Left ventricle myocardium superior (tissue), 1 donor: Measurements from ENCODE around the gene PPP1R10. TPM values are rescaled to one million over a fixed set of nuclear protein-coding genes. Genes with fewer than 3 reads are reported as not detected.
"Not testable (repeated sequence)": the region's sequence is repeated elsewhere in the genome, so short reads cannot be mapped to it uniquely, and the experiment has no call there.

Experiments
- ATAC-seq: fragments of 200-7000 bp; cut with Tn5 transposase; one replicate; pipeline ENCODE4 v1.9.1; 2020; ENCODE audit warnings: mild to moderate bottlenecking, moderate library complexity
- DNase-seq: peaks from one replicate; pipeline ENCODE4 v3.0.0-alpha.2; 2020
- intact Hi-C: fragments of 100-400 bp; cut with micrococcal nuclease; formaldehyde crosslinking; loops from one replicate; pipeline ENCODE4 v1.11.0; 2022
- total RNA-seq: library from RNA; stranded (reverse); fragmentation: NEBNext Ultra II Directional; extraction: Animal tissue kit (Norgen Biotek cat#: 25700); gene quantifications from one replicate; pipeline ENCODE4 v1.2.1, GENCODE V29; 2021
- donor health status: DM: no; HTN: yes; CAD: no; lungs with severe emphysema.

PPP1R10 gene
- total RNA-seq, 1 donor from 2014 or later: 32.7 TPM

- intact Hi-C loops: no loop called here
- no peak for DNase-seq
- peak; percentile 5 for ATAC-seq
These were observed 15.0 kb downstream of the PPP1R10 start for GRCh38 chr6:30601815-30602641.

- DNase-seq (no peak), ATAC-seq (peak; percentile 5)
- intact Hi-C loops: no loop called here
These were observed 15.6 kb downstream of the PPP1R10 start for GRCh38 chr6:30601436-30601814.

- intact Hi-C loops: no loop called here
- DNase-seq: peak; percentile 63
- peak; percentile 35 for ATAC-seq
These were observed 16.5 kb downstream of the PPP1R10 start for GRCh38 chr6:30600451-30600961.

- intact Hi-C loops: no loop called here
- no peak for ATAC-seq
These were observed 17.3 kb downstream of the PPP1R10 start for GRCh38 chr6:30599625-30600324.

GRCh38 chr6:30598912-30599624 lies 18.0 kb downstream of the PPP1R10 start:
- ATAC-seq: no peak
- DNase-seq: no peak
- intact Hi-C loops: no loop called here

More at GRCh38 chr6:30599625-30600324, 17.3 kb downstream of the PPP1R10 start:
- no peak for DNase-seq

GRCh38 chr6:30597315-30598144 lies 19.5 kb downstream of the PPP1R10 start:
- peak; percentile 67 for ATAC-seq
- peak; percentile 67 for DNase-seq
- intact Hi-C loops: not testable (repeated sequence)

GRCh38 chr6:30592287-30592686 lies 24.8 kb downstream of the PPP1R10 start:
- ATAC-seq: no peak
- no peak for DNase-seq
- intact Hi-C loops: no loop called here

- ATAC-seq (peak; percentile 20), DNase-seq (no peak)
- intact Hi-C loops: no loop called here
These were observed 26.0 kb downstream of the PPP1R10 start for GRCh38 chr6:30591008-30591407.

GRCh38 chr6:30590509-30590908 lies 26.5 kb downstream of the PPP1R10 start:
- no peak for DNase-seq
- peak; percentile 29 for ATAC-seq
- intact Hi-C loops: no loop called here

- no peak for DNase-seq
- intact Hi-C loops: no loop called here
- ATAC-seq: no peak
These were observed 27.2 kb downstream of the PPP1R10 start for GRCh38 chr6:30589754-30590358.

- no peak for ATAC-seq
- no peak for DNase-seq
- intact Hi-C loops: no loop called here
These were observed 33.1 kb downstream of the PPP1R10 start for GRCh38 chr6:30583921-30584320.

- ATAC-seq: no peak
These were observed 39.0 kb downstream of the PPP1R10 start for GRCh38 chr6:30578051-30578450.

GRCh38 chr6:30573113-30573512 lies 43.9 kb downstream of the PPP1R10 start:
- intact Hi-C loops: no loop called here
- ATAC-seq (no peak), DNase-seq (no peak)

More at GRCh38 chr6:30578051-30578450, 39.0 kb downstream of the PPP1R10 start:
- no peak for DNase-seq
- intact Hi-C loops: no loop called here

- DNase-seq (no peak), ATAC-seq (no peak)
- intact Hi-C loops: no loop called here
These were observed 44.9 kb downstream of the PPP1R10 start for GRCh38 chr6:30572148-30572547.

- intact Hi-C loops: no loop called here
- DNase-seq (no peak), ATAC-seq (no peak)
These were observed 45.3 kb downstream of the PPP1R10 start for GRCh38 chr6:30571762-30572082.

- ATAC-seq (peak; percentile 99), DNase-seq (peak; percentile 100)
- intact Hi-C loops: no loop called here
These were observed 45.8 kb downstream of the PPP1R10 start, which contains the start of gene ABCF1 for GRCh38 chr6:30571075-30571761. ABCF1 (plus strand) TSS chr6:30571442; CDS start chr6:30571488, 46 bp downstream.

GRCh38 chr6:30570740-30571074 lies 46.3 kb downstream of the PPP1R10 start:
- intact Hi-C loops: no loop called here
- no peak for DNase-seq
- peak; percentile 21 for ATAC-seq

GRCh38 chr6:30570263-30570662 lies 46.8 kb downstream of the PPP1R10 start:
- ATAC-seq (no peak), DNase-seq (no peak)
- intact Hi-C loops: no loop called here
